MM.1S (cell line): ENCODE data around the gene DCLRE1C.

Experiments
- EZH2 ChIP-seq: fragments of 300-600 bp; sonication (generic); optimal IDR thresholded peaks from 2 replicates; pipeline ENCODE3; 2017; ENCODE audit warnings: low read depth, mild to moderate bottlenecking, antibody characterized with exemption, low read length, mixed read lengths
- TF ChIP-seq, protein P1 (sequence below): fragments of 300-600 bp; sonication (generic); IDR thresholded peaks from 2 replicates; pipeline ENCODE4 v1.5.1; 2016; ENCODE audit warnings: antibody characterized with exemption, low read length, mixed read lengths

DNA sequence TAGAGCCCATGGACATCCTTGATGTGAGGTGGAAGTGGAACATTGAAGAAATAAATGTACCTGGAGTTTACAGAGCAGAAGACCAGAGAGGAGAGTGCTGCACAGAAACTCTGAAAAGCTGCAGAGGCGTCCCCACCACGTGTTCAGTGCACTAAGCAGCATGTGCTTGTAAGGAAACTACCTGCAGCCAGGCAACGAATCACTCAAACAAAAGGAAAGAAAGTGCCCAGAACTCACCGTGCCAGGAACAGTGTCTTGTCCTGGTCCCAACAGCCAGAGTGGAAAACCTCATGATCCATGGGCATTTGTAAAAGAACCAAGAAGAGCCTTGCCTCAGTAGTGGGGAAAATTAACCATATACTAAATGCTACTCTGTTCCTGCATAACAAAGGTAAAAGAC is 42.9 kb downstream of the DCLRE1C start:
- TF ChIP-seq, protein P1, sequence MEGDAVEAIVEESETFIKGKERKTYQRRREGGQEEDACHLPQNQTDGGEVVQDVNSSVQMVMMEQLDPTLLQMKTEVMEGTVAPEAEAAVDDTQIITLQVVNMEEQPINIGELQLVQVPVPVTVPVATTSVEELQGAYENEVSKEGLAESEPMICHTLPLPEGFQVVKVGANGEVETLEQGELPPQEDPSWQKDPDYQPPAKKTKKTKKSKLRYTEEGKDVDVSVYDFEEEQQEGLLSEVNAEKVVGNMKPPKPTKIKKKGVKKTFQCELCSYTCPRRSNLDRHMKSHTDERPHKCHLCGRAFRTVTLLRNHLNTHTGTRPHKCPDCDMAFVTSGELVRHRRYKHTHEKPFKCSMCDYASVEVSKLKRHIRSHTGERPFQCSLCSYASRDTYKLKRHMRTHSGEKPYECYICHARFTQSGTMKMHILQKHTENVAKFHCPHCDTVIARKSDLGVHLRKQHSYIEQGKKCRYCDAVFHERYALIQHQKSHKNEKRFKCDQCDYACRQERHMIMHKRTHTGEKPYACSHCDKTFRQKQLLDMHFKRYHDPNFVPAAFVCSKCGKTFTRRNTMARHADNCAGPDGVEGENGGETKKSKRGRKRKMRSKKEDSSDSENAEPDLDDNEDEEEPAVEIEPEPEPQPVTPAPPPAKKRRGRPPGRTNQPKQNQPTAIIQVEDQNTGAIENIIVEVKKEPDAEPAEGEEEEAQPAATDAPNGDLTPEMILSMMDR: no peak
- TF ChIP-seq EZH2: no peak
